ENCODE results near the gene EDN3. TPM values are rescaled to one million over a fixed set of nuclear protein-coding genes. Genes with fewer than 3 reads are reported as not detected.

The EDN3 gene
- 8.4 TPM for total RNA-seq

GRCh38 chr20:59300333-59301081 is at the start of gene EDN3:
Gene EDN3, plus strand, starts transcription at chr20:59300611. Its CDS starts 202 bp downstream, at chr20:59300813.
- no peaks in the 10 kb centered on the region for H3K9me3 ChIP-seq (ENCODE audit: control insufficient read depth in 3 of 3, low read length in 3 of 3)
- H3K9ac ChIP-seq (ENCODE audit: low read depth in 1 of 3, low read length in 3 of 3) = no peak within 1 kb of the TSS
- H3K4me3 ChIP-seq (ENCODE audit: low read length in 3 of 3) = no peak within 1 kb of the TSS
- no peak within 1 kb of the TSS for H3K27ac ChIP-seq (ENCODE audit: low read depth, low read length)
- peaks cover 47 to 70% (median 62%) of the 10 kb centered on the region in 3 donors for H3K27me3 ChIP-seq (ENCODE audit: control insufficient read depth in 3 of 3, insufficient read depth in 3 of 3, low read length in 3 of 3)
- no peaks in the 10 kb centered on the region for H3K36me3 ChIP-seq (ENCODE audit: control insufficient read depth in 3 of 3, insufficient read depth in 3 of 3, low read length in 3 of 3)
- H3K4me1 ChIP-seq (ENCODE audit: control insufficient read depth in 3 of 3, insufficient read depth in 3 of 3, low read length in 3 of 3) = no peaks in the 10 kb centered on the region

- Histone ChIP-seq H3K27me3 (ENCODE audit: control insufficient read depth in 3 of 3, insufficient read depth in 3 of 3, low read length in 3 of 3) (peaks cover 0 to 6% (median 5%) of the 10 kb centered on the region in 3 donors), H3K9ac (ENCODE audit: low read depth in 1 of 3, low read length in 3 of 3) (no peak overlapping the region), H3K27ac (ENCODE audit: low read depth, low read length) (no peak overlapping the region)
Measured at GRCh38 chr20:59253325-59253724, 47.1 kb upstream of the EDN3 start.

GRCh38 chr20:59253779-59254319 is 46.6 kb upstream of the EDN3 start:
- H3K9ac ChIP-seq (ENCODE audit: low read depth in 1 of 3, low read length in 3 of 3) = no peak overlapping the region
- no peaks in the 10 kb centered on the region for H3K4me1 ChIP-seq (ENCODE audit: control insufficient read depth in 3 of 3, insufficient read depth in 3 of 3, low read length in 3 of 3)
- H3K27me3 ChIP-seq (ENCODE audit: control insufficient read depth in 3 of 3, insufficient read depth in 3 of 3, low read length in 3 of 3) = peaks cover 0 to 6% (median 5%) of the 10 kb centered on the region in 3 donors
- no peak overlapping the region for H3K4me3 ChIP-seq (ENCODE audit: low read length in 3 of 3)
- no peak overlapping the region for H3K27ac ChIP-seq (ENCODE audit: low read depth, low read length)
- H3K36me3 ChIP-seq (ENCODE audit: control insufficient read depth in 3 of 3, insufficient read depth in 3 of 3, low read length in 3 of 3) = no peaks in the 10 kb centered on the region
- H3K9me3 ChIP-seq (ENCODE audit: control insufficient read depth in 3 of 3, low read length in 3 of 3) = peaks cover 0 to 4% (median 0%) of the 10 kb centered on the region in 3 donors

More at GRCh38 chr20:59253325-59253724, 47.1 kb upstream of the EDN3 start:
- no peak overlapping the region for H3K4me3 ChIP-seq (ENCODE audit: low read length in 3 of 3)
- H3K4me1 ChIP-seq (ENCODE audit: control insufficient read depth in 3 of 3, insufficient read depth in 3 of 3, low read length in 3 of 3) = no peaks in the 10 kb centered on the region
- H3K36me3 ChIP-seq (ENCODE audit: control insufficient read depth in 3 of 3, insufficient read depth in 3 of 3, low read length in 3 of 3) = no peaks in the 10 kb centered on the region
- peaks cover 0 to 4% (median 0%) of the 10 kb centered on the region in 3 donors for H3K9me3 ChIP-seq (ENCODE audit: control insufficient read depth in 3 of 3, low read length in 3 of 3)

GRCh38 chr20:59255256-59255655 is 45.2 kb upstream of the EDN3 start:
- Histone ChIP-seq H3K27ac (ENCODE audit: low read depth, low read length) (no peak overlapping the region), H3K4me1 (ENCODE audit: control insufficient read depth in 3 of 3, insufficient read depth in 3 of 3, low read length in 3 of 3) (no peaks in the 10 kb centered on the region), H3K36me3 (ENCODE audit: control insufficient read depth in 3 of 3, insufficient read depth in 3 of 3, low read length in 3 of 3) (no peaks in the 10 kb centered on the region), H3K4me3 (ENCODE audit: low read length in 3 of 3) (no peak overlapping the region), H3K9me3 (ENCODE audit: control insufficient read depth in 3 of 3, low read length in 3 of 3) (peaks cover 0 to 4% (median 0%) of the 10 kb centered on the region in 3 donors), H3K27me3 (ENCODE audit: control insufficient read depth in 3 of 3, insufficient read depth in 3 of 3, low read length in 3 of 3) (peaks cover under 1 to 9% (median 6%) of the 10 kb centered on the region in 3 donors), H3K9ac (ENCODE audit: low read depth in 1 of 3, low read length in 3 of 3) (no peak overlapping the region)

GRCh38 chr20:59258221-59258621 is 42.2 kb upstream of the EDN3 start:
- Histone ChIP-seq H3K9me3 (ENCODE audit: control insufficient read depth in 3 of 3, low read length in 3 of 3) (no peaks in the 10 kb centered on the region), H3K27me3 (ENCODE audit: control insufficient read depth in 3 of 3, insufficient read depth in 3 of 3, low read length in 3 of 3) (peaks cover 5 to 8% (median 6%) of the 10 kb centered on the region in 3 donors), H3K27ac (ENCODE audit: low read depth, low read length) (no peak overlapping the region), H3K9ac (ENCODE audit: low read depth in 1 of 3, low read length in 3 of 3) (no peak overlapping the region), H3K4me1 (ENCODE audit: control insufficient read depth in 3 of 3, insufficient read depth in 3 of 3, low read length in 3 of 3) (no peaks in the 10 kb centered on the region), H3K36me3 (ENCODE audit: control insufficient read depth in 3 of 3, insufficient read depth in 3 of 3, low read length in 3 of 3) (no peaks in the 10 kb centered on the region), H3K4me3 (ENCODE audit: low read length in 3 of 3) (no peak overlapping the region)

- Histone ChIP-seq H3K36me3 (ENCODE audit: control insufficient read depth in 3 of 3, insufficient read depth in 3 of 3, low read length in 3 of 3) (no peaks in the 10 kb centered on the region), H3K9me3 (ENCODE audit: control insufficient read depth in 3 of 3, low read length in 3 of 3) (no peaks in the 10 kb centered on the region), H3K4me1 (ENCODE audit: control insufficient read depth in 3 of 3, insufficient read depth in 3 of 3, low read length in 3 of 3) (no peaks in the 10 kb centered on the region), H3K27me3 (ENCODE audit: control insufficient read depth in 3 of 3, insufficient read depth in 3 of 3, low read length in 3 of 3) (peaks cover 0 to 13% (median 5%) of the 10 kb centered on the region in 3 donors), H3K4me3 (ENCODE audit: low read length in 3 of 3) (no peak overlapping the region), H3K9ac (ENCODE audit: low read depth in 1 of 3, low read length in 3 of 3) (no peak overlapping the region), H3K27ac (ENCODE audit: low read depth, low read length) (no peak overlapping the region)
Measured at GRCh38 chr20:59259946-59260345, 40.5 kb upstream of the EDN3 start.

GRCh38 chr20:59265298-59265697 is 35.1 kb upstream of the EDN3 start:
- H3K27me3 ChIP-seq (ENCODE audit: control insufficient read depth in 3 of 3, insufficient read depth in 3 of 3, low read length in 3 of 3) = peaks cover 4 to 12% (median 8%) of the 10 kb centered on the region in 3 donors
- no peak overlapping the region for H3K27ac ChIP-seq (ENCODE audit: low read depth, low read length)
- no peak overlapping the region for H3K4me3 ChIP-seq (ENCODE audit: low read length in 3 of 3)
- no peaks in the 10 kb centered on the region for H3K4me1 ChIP-seq (ENCODE audit: control insufficient read depth in 3 of 3, insufficient read depth in 3 of 3, low read length in 3 of 3)
- H3K9ac ChIP-seq (ENCODE audit: low read depth in 1 of 3, low read length in 3 of 3) = no peak overlapping the region
- no peaks in the 10 kb centered on the region for H3K9me3 ChIP-seq (ENCODE audit: control insufficient read depth in 3 of 3, low read length in 3 of 3)
- H3K36me3 ChIP-seq (ENCODE audit: control insufficient read depth in 3 of 3, insufficient read depth in 3 of 3, low read length in 3 of 3) = no peaks in the 10 kb centered on the region

GRCh38 chr20:59268870-59269269 is 31.5 kb upstream of the EDN3 start:
- Histone ChIP-seq H3K9me3 (ENCODE audit: control insufficient read depth in 3 of 3, low read length in 3 of 3) (no peaks in the 10 kb centered on the region), H3K4me3 (ENCODE audit: low read length in 3 of 3) (no peak overlapping the region), H3K36me3 (ENCODE audit: control insufficient read depth in 3 of 3, insufficient read depth in 3 of 3, low read length in 3 of 3) (no peaks in the 10 kb centered on the region), H3K4me1 (ENCODE audit: control insufficient read depth in 3 of 3, insufficient read depth in 3 of 3, low read length in 3 of 3) (no peaks in the 10 kb centered on the region), H3K27ac (ENCODE audit: low read depth, low read length) (no peak overlapping the region), H3K27me3 (ENCODE audit: control insufficient read depth in 3 of 3, insufficient read depth in 3 of 3, low read length in 3 of 3) (peaks cover 3 to 15% (median 13%) of the 10 kb centered on the region in 3 donors), H3K9ac (ENCODE audit: low read depth in 1 of 3, low read length in 3 of 3) (no peak overlapping the region)

- H3K27ac ChIP-seq (ENCODE audit: low read depth, low read length) = no peak overlapping the region
- no peak overlapping the region for H3K9ac ChIP-seq (ENCODE audit: low read depth in 1 of 3, low read length in 3 of 3)
- H3K9me3 ChIP-seq (ENCODE audit: control insufficient read depth in 3 of 3, low read length in 3 of 3) = no peaks in the 10 kb centered on the region
- H3K36me3 ChIP-seq (ENCODE audit: control insufficient read depth in 3 of 3, insufficient read depth in 3 of 3, low read length in 3 of 3) = no peaks in the 10 kb centered on the region
- H3K27me3 ChIP-seq (ENCODE audit: control insufficient read depth in 3 of 3, insufficient read depth in 3 of 3, low read length in 3 of 3) = peaks cover 3 to 18% (median 15%) of the 10 kb centered on the region in 3 donors
- no peaks in the 10 kb centered on the region for H3K4me1 ChIP-seq (ENCODE audit: control insufficient read depth in 3 of 3, insufficient read depth in 3 of 3, low read length in 3 of 3)
- no peak overlapping the region for H3K4me3 ChIP-seq (ENCODE audit: low read length in 3 of 3)
Measured at GRCh38 chr20:59269411-59270025, 30.9 kb upstream of the EDN3 start.

- peaks cover 6 to 18% (median 15%) of the 10 kb centered on the region in 3 donors for H3K27me3 ChIP-seq (ENCODE audit: control insufficient read depth in 3 of 3, insufficient read depth in 3 of 3, low read length in 3 of 3)
- no peak overlapping the region for H3K4me3 ChIP-seq (ENCODE audit: low read length in 3 of 3)
- H3K27ac ChIP-seq (ENCODE audit: low read depth, low read length) = no peak overlapping the region
- no peaks in the 10 kb centered on the region for H3K36me3 ChIP-seq (ENCODE audit: control insufficient read depth in 3 of 3, insufficient read depth in 3 of 3, low read length in 3 of 3)
- no peaks in the 10 kb centered on the region for H3K9me3 ChIP-seq (ENCODE audit: control insufficient read depth in 3 of 3, low read length in 3 of 3)
- H3K9ac ChIP-seq (ENCODE audit: low read depth in 1 of 3, low read length in 3 of 3) = no peak overlapping the region
- no peaks in the 10 kb centered on the region for H3K4me1 ChIP-seq (ENCODE audit: control insufficient read depth in 3 of 3, insufficient read depth in 3 of 3, low read length in 3 of 3)
Measured at GRCh38 chr20:59270380-59270779, 30.0 kb upstream of the EDN3 start.
